ENCODE results near the gene CC2D1A.
A peak's percentile ranks its signal among the peaks of the same experiment; 100 is the strongest.

CC2D1A gene

DNA sequence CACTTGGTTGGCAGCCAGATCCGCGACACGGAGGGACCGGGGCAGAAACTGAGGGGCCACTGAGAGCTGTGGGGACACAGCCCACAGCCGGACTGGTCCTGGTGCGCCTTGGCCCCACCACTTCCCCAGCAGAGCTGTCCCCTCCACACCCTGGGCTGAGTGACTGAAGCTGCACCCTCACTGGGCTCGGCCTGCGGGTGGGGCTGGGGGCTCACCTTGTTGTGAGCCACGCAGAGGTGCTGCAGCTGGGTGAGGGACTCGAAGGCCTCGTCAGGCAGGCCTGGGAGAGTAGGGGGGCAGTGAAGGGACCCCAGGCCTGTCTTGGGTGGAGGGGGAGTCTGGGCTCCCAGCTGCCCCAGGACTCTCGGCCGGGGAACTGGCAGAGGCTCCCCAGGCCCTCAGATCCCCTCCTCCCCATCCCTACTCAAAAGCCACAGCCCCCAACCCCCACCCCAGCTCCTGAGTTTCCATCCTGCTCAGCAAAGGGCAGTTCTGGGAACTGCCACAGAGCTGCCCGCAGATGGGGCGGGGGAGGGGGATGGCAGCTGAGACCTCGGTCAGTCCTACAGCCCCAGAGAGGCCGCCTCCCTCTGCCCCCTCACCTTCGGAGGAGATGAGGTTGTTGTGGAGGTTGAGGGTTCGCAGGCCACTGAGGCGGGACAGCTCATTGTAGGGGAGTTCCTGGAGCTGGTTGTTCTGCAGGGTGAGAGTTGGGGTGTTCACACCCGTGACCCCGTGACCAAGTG is 29.9 kb downstream of the CC2D1A start:
- DNase-seq (ENCODE audit: low read depth in 4 of 4, low spot score in 1 of 4) = no peak

DNA sequence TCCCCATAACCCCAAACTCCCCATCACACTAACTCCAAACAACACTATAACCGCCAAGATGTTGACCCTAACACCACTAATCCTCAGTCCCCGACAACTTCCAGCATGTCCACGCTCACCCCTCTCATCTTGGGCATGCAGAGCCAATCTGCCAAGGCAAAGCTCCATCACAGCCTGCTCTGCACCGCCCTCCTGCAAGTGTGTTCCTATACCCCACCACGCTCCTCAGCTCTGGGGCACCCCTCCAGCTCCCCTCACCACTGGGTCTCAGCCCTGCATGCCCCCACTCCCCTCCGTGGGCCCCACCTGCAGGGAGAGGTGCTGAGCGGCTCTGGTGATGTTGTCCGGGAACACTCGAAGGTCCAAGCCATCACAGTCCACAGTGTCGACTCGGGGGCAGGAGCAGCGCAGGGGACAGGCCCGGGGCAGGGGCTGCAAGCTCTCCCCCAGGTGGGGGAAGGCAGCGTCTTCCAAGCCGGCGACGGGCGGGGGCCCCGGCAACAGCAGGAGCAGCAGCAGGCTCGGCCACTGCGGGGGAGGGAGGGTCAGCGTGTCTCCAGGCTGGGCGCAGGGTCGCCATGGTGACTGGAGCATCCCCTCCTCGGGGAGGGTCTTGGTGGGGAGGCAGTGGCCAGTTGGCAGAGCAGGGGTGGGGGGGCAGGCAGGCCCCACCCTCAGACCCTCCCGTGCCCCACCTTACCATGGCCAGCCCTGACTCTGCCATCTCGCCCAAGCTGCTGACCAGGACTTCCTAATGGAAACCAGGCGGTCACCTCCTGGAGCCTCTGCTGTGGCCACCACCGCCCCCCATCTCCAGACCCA is 31.7 kb downstream of the CC2D1A start:
- DNase-seq (ENCODE audit: low read depth in 4 of 4, low spot score in 1 of 4) = no peak

DNA sequence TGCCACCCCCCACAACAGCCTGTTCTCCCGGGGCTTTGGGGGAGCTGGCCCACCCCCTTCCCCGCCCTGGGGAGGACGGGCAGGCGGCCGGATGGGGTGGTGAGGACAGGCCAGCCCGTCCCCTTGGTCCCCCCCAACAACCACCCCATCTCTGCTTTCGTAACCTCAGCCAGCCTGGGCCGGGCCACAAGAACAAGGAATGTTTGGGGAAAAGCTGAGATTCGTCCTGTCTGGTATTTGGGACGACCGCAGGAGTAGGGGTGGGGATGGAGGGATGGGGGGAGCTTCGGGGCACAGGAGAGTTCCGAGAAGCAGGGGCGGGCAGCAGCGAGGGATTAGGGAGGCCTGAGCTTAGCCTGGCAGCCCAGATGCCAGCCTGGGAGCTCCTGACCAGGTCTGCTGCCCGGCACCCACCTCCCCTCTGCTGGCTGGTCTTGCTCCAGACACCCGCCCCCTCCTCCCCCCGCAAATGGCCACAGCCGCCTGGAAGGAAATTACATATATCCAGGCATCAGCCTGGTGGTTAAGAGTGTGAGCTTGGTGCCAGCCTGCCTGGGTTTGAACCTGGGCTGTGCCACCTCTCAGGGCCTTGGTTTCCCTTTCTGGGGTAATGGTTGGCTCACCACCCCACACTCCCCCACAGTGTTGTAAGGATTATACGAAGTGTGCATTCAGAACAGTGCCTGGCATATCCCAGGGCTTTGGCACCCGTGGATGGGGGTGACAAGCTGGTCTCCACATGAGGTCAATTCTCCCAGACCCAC is 32.5 kb downstream of the CC2D1A start, which contains the start of gene PODNL1:
PODNL1 (minus strand) TSS at position 117 of the 764 bp plus-strand sequence. CDS start 236 bp downstream, outside the sequence.
- no peak for DNase-seq (ENCODE audit: low read depth in 4 of 4, low spot score in 1 of 4)

GRCh38 chr19:13942023-13942684 is 36.2 kb downstream of the CC2D1A start:
- no peak for DNase-seq (ENCODE audit: low read depth in 4 of 4, low spot score in 1 of 4)

DNA sequence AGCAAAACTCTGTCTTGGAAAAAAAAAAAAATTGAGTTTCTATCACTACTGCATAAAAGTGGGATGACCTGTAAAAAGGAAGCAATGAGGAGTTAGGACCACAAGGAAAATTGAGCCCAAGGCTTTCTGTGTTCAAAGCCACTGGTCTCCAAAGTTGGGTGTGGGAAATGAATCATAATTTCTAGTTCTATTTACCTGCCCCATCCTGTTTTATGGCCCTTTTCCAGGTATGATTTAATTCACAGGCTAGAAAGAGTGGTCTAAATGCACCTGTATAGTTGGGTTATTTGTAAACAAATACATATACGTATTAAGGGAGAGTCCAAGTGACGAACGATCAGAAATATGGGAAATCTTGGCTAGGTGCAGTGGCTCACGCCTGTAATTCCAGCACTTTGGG is 40.4 kb downstream of the CC2D1A start:
- no peak for DNase-seq (ENCODE audit: low read depth in 4 of 4, low spot score in 1 of 4)

DNA sequence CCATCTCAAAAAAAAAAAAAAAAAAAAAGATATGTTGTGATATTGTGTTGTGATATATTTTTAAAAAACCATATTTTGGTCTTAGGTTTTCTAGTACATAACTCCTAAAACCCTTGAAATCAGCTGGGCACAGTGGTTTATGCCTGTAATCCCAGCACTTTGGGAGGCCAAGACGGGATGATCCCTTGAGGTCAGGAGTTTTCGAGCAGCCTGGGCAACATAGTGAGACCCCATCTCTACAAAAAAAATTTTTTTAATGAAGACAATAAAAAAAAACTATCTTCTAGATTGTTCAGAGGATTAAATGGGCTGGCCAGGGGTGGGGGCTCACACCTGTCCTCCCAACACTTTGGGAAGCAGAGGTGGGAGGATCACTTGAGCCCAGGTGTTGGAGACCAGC is 45.0 kb downstream of the CC2D1A start:
- no peak for DNase-seq (ENCODE audit: low read depth in 4 of 4, low spot score in 1 of 4)

DNA sequence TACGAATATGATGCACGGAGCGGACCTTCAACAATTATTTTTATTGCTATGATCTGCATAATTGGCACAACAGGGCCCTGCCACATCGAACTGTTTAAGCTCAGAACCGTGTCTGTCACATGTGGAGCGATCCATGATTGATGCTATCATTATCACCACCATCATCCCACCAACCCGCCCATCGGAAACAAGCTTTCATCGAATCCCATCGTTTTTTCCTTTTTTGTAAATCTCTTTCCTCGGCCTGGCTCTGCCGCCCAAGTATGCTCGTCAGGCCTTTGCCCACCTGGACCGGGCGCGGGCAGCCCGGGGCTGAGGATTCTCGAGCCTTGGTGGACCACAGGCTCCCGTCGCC is 45.8 kb downstream of the CC2D1A start:
- no peak for DNase-seq (ENCODE audit: low read depth in 4 of 4, low spot score in 1 of 4)

GRCh38 chr19:13952154-13952930 is 46.3 kb downstream of the CC2D1A start, which contains the start of gene DCAF15:
Gene DCAF15, plus strand, starts transcription at chr19:13952509. Its CDS starts 4 bp downstream, at chr19:13952513.
- DNase-seq (ENCODE audit: low read depth in 4 of 4, low spot score in 1 of 4) = peak; percentile 88 to 99 (median 98)

- no peak for DNase-seq (ENCODE audit: low read depth in 4 of 4, low spot score in 1 of 4)
Observed at GRCh38 chr19:13952931-13953531, 47.0 kb downstream of the CC2D1A start.

GRCh38 chr19:13954185-13954584 is 48.2 kb downstream of the CC2D1A start:
- no peak for DNase-seq (ENCODE audit: low read depth in 4 of 4, low spot score in 1 of 4)

- no peak for DNase-seq (ENCODE audit: low read depth in 4 of 4, low spot score in 1 of 4)
Observed at GRCh38 chr19:13955662-13956364, 49.8 kb downstream of the CC2D1A start.

DNA sequence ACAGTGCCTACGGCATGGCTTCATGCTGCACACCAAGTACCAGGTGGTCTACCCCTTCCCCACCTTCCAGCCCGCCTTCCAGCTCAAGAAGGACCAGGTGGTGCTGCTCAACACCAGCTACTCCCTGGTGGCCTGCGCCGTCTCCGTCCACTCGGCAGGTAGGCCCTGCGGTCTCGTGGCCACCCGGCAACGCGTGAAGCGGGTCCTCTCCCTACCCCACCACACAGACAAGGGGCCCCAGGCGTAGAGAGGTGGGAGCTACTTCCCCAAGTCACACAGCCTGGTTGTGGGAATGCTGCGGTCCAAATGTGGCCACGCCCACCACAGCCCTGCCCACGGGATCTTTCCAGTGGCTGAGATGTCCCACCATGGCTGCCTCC is 50.4 kb downstream of the CC2D1A start:
- DNase-seq (ENCODE audit: low read depth in 4 of 4, low spot score in 1 of 4) = no peak

- DNase-seq (ENCODE audit: low read depth in 4 of 4, low spot score in 1 of 4) = no peak
Observed at GRCh38 chr19:13957051-13957450, 51.0 kb downstream of the CC2D1A start.

DNA sequence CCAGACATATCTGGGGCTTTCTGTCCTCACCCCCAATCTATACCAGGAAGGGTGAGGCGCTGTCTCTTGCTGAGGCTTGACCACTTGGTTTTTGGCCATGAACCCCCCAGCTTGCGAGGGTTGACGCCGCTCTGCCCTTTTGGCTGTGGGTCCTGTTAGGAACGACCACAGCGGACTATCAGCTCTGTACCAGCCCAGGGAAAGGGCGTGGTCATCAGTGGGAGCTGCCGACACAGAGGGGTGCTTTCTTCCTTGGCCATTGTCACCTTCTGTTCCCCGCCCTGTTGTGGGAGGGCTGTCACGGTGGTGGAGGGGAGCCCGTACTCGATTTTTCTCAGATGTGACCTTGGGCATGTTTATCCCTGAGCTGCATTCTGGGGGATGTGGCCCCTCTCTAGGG is 52.0 kb downstream of the CC2D1A start:
- DNase-seq (ENCODE audit: low read depth in 4 of 4, low spot score in 1 of 4) = no peak

- no peak for DNase-seq (ENCODE audit: low read depth in 4 of 4, low spot score in 1 of 4)
Observed at GRCh38 chr19:13959141-13959961, 53.4 kb downstream of the CC2D1A start.

- no peak for DNase-seq (ENCODE audit: low read depth in 4 of 4, low spot score in 1 of 4)
Observed at GRCh38 chr19:13959962-13960862, 54.2 kb downstream of the CC2D1A start.

Measured in stimulated activated CD4-positive, alpha-beta T cell treated with anti-CD3 and anti-CD28 coated beads, Interleukin-1b, Interleukin-23, amount 100 ng/mL, for 24 hours (primary cell).